Neural cell (in vitro differentiated cells): ENCODE measurements around the gene KREMEN1. TPM values are rescaled to one million over a fixed set of nuclear protein-coding genes. Genes with fewer than 3 reads are reported as not detected.
A peak's percentile ranks its signal among the peaks of the same experiment; 100 is the strongest.

ENCODE experiments used
- H2AFZ ChIP-seq: fragments of 200-600, 300-800 bp; sonication (generic), shearing (Covaris generic); 2 replicates; pipeline ENCODE4 v1.6.0; 2014; ENCODE audit warnings: low read depth, mild to moderate bottlenecking, antibody characterized with exemption, low read length, moderate library complexity
- H3F3A ChIP-seq: fragments of 200-600 bp; shearing (Covaris generic); 2 replicates; pipeline ENCODE4 v1.6.1; 2016; ENCODE audit warnings: mild to moderate bottlenecking, moderate library complexity, mixed read lengths, antibody characterized with exemption, low read length; ENCODE audit not compliant: insufficient read depth, poor library complexity, severe bottlenecking
- H3K27ac ChIP-seq: fragments of 200-600, 300-800 bp; sonication (generic), shearing (Covaris generic); 2 replicates; pipeline ENCODE4 v1.5.1; 2014; ENCODE audit warnings: mild to moderate bottlenecking, low read length, moderate library complexity
- H3K27me3 ChIP-seq: fragments of 300-800, 200-600 bp; sonication (generic), shearing (Covaris generic); 2 replicates; pipeline ENCODE4 v1.6.0; 2014; ENCODE audit warnings: mild to moderate bottlenecking, low read depth, low read length, moderate library complexity; ENCODE audit not compliant: insufficient read depth
- H3K36me3 ChIP-seq: fragments of 300-800, 200-600 bp; sonication (generic), shearing (Covaris generic); 2 replicates; pipeline ENCODE4 v1.5.1; 2014; ENCODE audit warnings: mild to moderate bottlenecking, antibody characterized with exemption, low read length, moderate library complexity; ENCODE audit not compliant: insufficient read depth
- H3K4me2 ChIP-seq: fragments of 300-800, 200-600 bp; sonication (generic), shearing (Covaris generic); 2 replicates; pipeline ENCODE4 v1.6.0; 2014; ENCODE audit warnings: mild to moderate bottlenecking, low read length
- H3K4me3 ChIP-seq: fragments of 300-800, 200-600 bp; sonication (generic), shearing (Covaris generic); 2 replicates; pipeline ENCODE4 v1.5.1; 2014; ENCODE audit warnings: mild to moderate bottlenecking, low read length, moderate library complexity
- H3K79me2 ChIP-seq: fragments of 200-600 bp; shearing (Covaris generic); replicated peaks from 2 replicates; pipeline ENCODE4 v1.6.0; 2014; ENCODE audit warnings: mild to moderate bottlenecking, low read length, moderate library complexity; ENCODE audit not compliant: insufficient read depth
- H3K9ac ChIP-seq: fragments of 300-800, 200-600 bp; sonication (generic), shearing (Covaris generic); 2 replicates; pipeline ENCODE4 v1.6.1; 2016; ENCODE audit warnings: mild to moderate bottlenecking, low read length, mixed read lengths
- H3K9me2 ChIP-seq: fragments of 200-600 bp; shearing (Covaris generic); 2 replicates; pipeline ENCODE4 v1.6.1; 2016; ENCODE audit warnings: mild to moderate bottlenecking, low read length, mixed read lengths; ENCODE audit not compliant: insufficient read depth
- H3K9me3 ChIP-seq: fragments of 200-600, 300-800 bp; sonication (generic), shearing (Covaris generic); 2 replicates; pipeline ENCODE4 v1.6.1; 2016; ENCODE audit warnings: mild to moderate bottlenecking, mixed run types, low read length, moderate library complexity, mixed read lengths
- H4K20me1 ChIP-seq: fragments of 200-600 bp; shearing (Covaris generic); 2 replicates; pipeline ENCODE4 v1.6.1; 2016; ENCODE audit warnings: mild to moderate bottlenecking, mixed run types; ENCODE audit not compliant: insufficient read depth
- EP300 ChIP-seq: fragments of 450-650 bp; conservative IDR thresholded peaks from 2 replicates; pipeline ENCODE4 v1.6.1; 2014; ENCODE audit warnings: antibody characterized with exemption, mild to moderate bottlenecking, moderate library complexity; ENCODE audit not compliant: poor library complexity, severe bottlenecking
- EZH2 ChIP-seq: fragments of 200-600, 300-800 bp; shearing (Covaris generic), sonication (generic); IDR thresholded peaks from 2 replicates; pipeline ENCODE4 v1.6.1; 2014; ENCODE audit warnings: antibody characterized with exemption, low read length, borderline replicate concordance, mild to moderate bottlenecking; ENCODE audit not compliant: insufficient read depth, poor library complexity, severe bottlenecking
- MXI1 ChIP-seq: fragments of 450-650 bp; conservative IDR thresholded peaks from 2 replicates; pipeline ENCODE4 v1.6.1; 2014; ENCODE audit warnings: antibody characterized with exemption, mild to moderate bottlenecking; ENCODE audit not compliant: poor library complexity, severe bottlenecking
- POLR2AphosphoS5 ChIP-seq: IDR thresholded peaks from 2 replicates; pipeline ENCODE4 v1.6.1; 2012
- RAD21 ChIP-seq: fragments of 450-650 bp; conservative IDR thresholded peaks from 2 replicates; pipeline ENCODE4 v1.6.1; 2014; ENCODE audit warnings: antibody characterized with exemption, mild to moderate bottlenecking, moderate library complexity
- SMC3 ChIP-seq: fragments of 450-650 bp; conservative IDR thresholded peaks from 2 replicates; pipeline ENCODE4 v1.6.1; 2014; ENCODE audit warnings: antibody characterized with exemption, mild to moderate bottlenecking, moderate library complexity; ENCODE audit not compliant: poor library complexity
- TAF1 ChIP-seq: IDR thresholded peaks from 2 replicates; pipeline ENCODE4 v1.6.1; 2012; ENCODE audit warnings: low read depth
- polyA plus RNA-seq: library from polyadenylated mRNA; depleted of rRNA; stranded (reverse); fragments of >200 nt; gene quantifications from 2 replicates; pipeline ENCODE4 v1.2.3, GENCODE V29; 2014
- TF ChIP-seq, protein P1 (sequence below): IDR thresholded peaks from 2 replicates; pipeline ENCODE4 v1.6.1; 2012; ENCODE audit warnings: borderline replicate concordance
- TF ChIP-seq, protein P2 (sequence below): fragments of 450-650 bp; IDR thresholded peaks from 2 replicates; pipeline ENCODE4 v1.5.1; 2014; ENCODE audit warnings: antibody characterized with exemption, mild to moderate bottlenecking, moderate library complexity; ENCODE audit not compliant: poor library complexity, severe bottlenecking

KREMEN1 gene
- polyA plus RNA-seq, 1 donor from 2014 or later: 3.3 TPM

DNA sequence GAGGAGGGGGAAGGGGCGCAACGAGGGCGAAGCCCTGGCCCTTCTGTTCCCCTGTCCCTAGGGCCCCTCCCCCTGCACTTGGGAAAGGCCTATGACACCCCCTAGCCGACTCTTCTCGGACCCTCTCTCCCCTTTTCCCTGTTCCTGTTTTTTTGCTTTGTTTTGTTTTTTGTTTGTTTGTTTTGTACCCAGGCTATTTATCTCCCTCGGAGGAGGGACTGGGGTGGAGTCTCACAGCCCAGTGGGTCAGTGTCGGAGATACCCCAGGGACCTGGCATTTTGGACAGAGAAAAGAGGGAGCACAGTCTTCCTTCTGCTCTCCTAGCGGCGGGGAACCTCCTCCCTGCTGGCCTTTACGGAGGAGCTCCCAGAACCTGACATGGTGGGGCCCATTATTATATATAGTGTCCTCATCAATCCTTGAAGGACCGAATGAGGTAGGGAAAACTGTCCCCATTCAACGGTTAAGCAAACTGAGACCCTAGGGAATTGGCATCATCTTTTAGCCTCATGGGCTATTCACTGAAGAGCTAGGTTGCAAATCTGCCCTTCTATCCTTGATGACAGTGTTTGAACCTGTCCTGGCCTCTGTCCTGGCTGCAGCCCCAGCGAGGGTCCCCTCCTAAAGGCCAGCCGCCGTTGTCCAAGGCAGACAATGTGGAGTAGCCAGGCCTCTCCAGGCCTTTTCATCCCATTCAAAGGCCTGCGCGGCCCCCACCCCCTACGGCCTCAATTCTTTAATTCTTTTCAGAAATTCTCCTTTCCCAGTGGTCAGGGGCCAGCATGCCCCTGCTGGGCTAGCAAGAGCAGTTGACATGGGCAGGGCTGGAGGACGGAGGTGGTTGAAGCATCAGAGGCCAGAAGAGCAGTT, 133.8 kb downstream of the KREMEN1 start:
- Histone ChIP-seq H3K4me2 (peak overlapping the region; percentile 15), H3K9ac (peak overlapping the region; percentile 66), H2AFZ (peak overlapping the region; percentile 45)

DNA sequence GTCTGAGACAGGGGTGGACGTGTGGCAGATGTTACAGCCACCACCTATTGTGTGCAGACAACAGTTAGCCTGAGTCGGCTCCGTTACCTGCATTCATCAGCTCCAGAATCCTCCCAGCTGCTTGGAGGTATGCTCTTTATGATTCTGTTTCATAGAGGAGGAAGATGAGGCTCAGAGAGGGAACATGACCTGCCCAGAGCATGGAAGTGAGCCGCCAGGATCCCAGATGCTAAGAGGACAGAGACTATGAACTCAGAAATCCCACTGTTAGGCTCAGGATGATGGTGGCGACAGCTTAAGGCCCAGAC, 134.4 kb downstream of the KREMEN1 start:
- Histone ChIP-seq H3K4me3 (peak overlapping the region; percentile 74), H3K9me2 (no peaks in the 10 kb centered on the region), H3K27ac (no peak overlapping the region), H4K20me1 (no peaks in the 10 kb centered on the region), H3K36me3 (no peaks in the 10 kb centered on the region), H3K79me2 (no peaks in the 10 kb centered on the region), H2AFZ (no peak overlapping the region), H3K4me2 (no peak overlapping the region), H3K27me3 (no peaks in the 10 kb centered on the region), H3F3A (no peaks in the 10 kb centered on the region), H3K9ac (no peak overlapping the region), H3K9me3 (no peaks in the 10 kb centered on the region)
- no peak for TF ChIP-seq MXI1
- TF ChIP-seq, protein P1, sequence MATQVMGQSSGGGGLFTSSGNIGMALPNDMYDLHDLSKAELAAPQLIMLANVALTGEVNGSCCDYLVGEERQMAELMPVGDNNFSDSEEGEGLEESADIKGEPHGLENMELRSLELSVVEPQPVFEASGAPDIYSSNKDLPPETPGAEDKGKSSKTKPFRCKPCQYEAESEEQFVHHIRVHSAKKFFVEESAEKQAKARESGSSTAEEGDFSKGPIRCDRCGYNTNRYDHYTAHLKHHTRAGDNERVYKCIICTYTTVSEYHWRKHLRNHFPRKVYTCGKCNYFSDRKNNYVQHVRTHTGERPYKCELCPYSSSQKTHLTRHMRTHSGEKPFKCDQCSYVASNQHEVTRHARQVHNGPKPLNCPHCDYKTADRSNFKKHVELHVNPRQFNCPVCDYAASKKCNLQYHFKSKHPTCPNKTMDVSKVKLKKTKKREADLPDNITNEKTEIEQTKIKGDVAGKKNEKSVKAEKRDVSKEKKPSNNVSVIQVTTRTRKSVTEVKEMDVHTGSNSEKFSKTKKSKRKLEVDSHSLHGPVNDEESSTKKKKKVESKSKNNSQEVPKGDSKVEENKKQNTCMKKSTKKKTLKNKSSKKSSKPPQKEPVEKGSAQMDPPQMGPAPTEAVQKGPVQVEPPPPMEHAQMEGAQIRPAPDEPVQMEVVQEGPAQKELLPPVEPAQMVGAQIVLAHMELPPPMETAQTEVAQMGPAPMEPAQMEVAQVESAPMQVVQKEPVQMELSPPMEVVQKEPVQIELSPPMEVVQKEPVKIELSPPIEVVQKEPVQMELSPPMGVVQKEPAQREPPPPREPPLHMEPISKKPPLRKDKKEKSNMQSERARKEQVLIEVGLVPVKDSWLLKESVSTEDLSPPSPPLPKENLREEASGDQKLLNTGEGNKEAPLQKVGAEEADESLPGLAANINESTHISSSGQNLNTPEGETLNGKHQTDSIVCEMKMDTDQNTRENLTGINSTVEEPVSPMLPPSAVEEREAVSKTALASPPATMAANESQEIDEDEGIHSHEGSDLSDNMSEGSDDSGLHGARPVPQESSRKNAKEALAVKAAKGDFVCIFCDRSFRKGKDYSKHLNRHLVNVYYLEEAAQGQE: no peak
- TF ChIP-seq, protein P2, sequence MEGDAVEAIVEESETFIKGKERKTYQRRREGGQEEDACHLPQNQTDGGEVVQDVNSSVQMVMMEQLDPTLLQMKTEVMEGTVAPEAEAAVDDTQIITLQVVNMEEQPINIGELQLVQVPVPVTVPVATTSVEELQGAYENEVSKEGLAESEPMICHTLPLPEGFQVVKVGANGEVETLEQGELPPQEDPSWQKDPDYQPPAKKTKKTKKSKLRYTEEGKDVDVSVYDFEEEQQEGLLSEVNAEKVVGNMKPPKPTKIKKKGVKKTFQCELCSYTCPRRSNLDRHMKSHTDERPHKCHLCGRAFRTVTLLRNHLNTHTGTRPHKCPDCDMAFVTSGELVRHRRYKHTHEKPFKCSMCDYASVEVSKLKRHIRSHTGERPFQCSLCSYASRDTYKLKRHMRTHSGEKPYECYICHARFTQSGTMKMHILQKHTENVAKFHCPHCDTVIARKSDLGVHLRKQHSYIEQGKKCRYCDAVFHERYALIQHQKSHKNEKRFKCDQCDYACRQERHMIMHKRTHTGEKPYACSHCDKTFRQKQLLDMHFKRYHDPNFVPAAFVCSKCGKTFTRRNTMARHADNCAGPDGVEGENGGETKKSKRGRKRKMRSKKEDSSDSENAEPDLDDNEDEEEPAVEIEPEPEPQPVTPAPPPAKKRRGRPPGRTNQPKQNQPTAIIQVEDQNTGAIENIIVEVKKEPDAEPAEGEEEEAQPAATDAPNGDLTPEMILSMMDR: no peak

More for the DNA sequence above, 133.8 kb downstream of the KREMEN1 start:
- Histone ChIP-seq H3K9me3 (no peaks in the 10 kb centered on the region), H3K9me2 (no peaks in the 10 kb centered on the region), H3K36me3 (no peaks in the 10 kb centered on the region), H3K27ac (no peak overlapping the region), H3K79me2 (no peaks in the 10 kb centered on the region), H4K20me1 (no peaks in the 10 kb centered on the region), H3K4me3 (peak overlapping the region; percentile 74), H3F3A (no peaks in the 10 kb centered on the region), H3K27me3 (no peaks in the 10 kb centered on the region)
- no peak for TF ChIP-seq RAD21
- no peak for TF ChIP-seq TAF1
- TF ChIP-seq, protein P1: no peak
- TF ChIP-seq EP300: no peak
- TF ChIP-seq, protein P2: no peak
- TF ChIP-seq SMC3: no peak
- no peak for TF ChIP-seq EZH2
- no peak for TF ChIP-seq MXI1
- TF ChIP-seq POLR2AphosphoS5: no peak
